Prostate gland (tissue), 2 donors: ENCODE measurements around the gene GPAM.

ENCODE experiments used
- CTCF ChIP-seq, 4 experiments: fragments of 200-600 bp in 2 of 4; fragments of 450-650 bp in 2 of 4; sonication (generic) in 2 of 4; IDR thresholded peaks; 1 replicate in 3 of 4; 2 replicates in 1 of 4; pipeline ENCODE4 v1.5.1; 2016 to 2019; ENCODE audit warnings: antibody characterized with exemption in 4 of 4, mild to moderate bottlenecking in 2 of 4, moderate library complexity in 2 of 4
- POLR2AphosphoS5 ChIP-seq: sonication (generic); formaldehyde crosslinking; IDR thresholded peaks from one replicate; pipeline ENCODE4 v1.6.1; 2017; ENCODE audit warnings: antibody characterized with exemption

- TF ChIP-seq CTCF (IDR thresholded peaks at IDR 0.05) = no peak
- TF ChIP-seq POLR2AphosphoS5 = no peak
Measured at GRCh38 chr10:112131346-112131745, 52.2 kb downstream of the GPAM start.
